Activated naive CD4-positive, alpha-beta T cell treated with anti-CD3 and anti-CD28 coated beads, Interleukin-2, amount 10 ng/mL, durations not matched to agents 7 days and 5 days (primary cell): ENCODE data around the gene HSD3B7.

Experiments
- CTCF ChIA-PET: fragments of 350-600 bp; sonication (Branson Sonifier 250); formaldehyde crosslinking; loops from one replicate; lab custom pipeline; 2021; ENCODE audit warnings: antibody characterized with exemption; lab: Charles Lee
- DNase-seq: peaks from one replicate; pipeline ENCODE4 v3.0.0-alpha.2; 2020
- H3K27ac Mint-ChIP-seq: one replicate; pipeline ENCODE4 v1.8.0; 2021; ENCODE audit warnings: mild to moderate bottlenecking, moderate library complexity, mixed read lengths
- H3K27me3 Mint-ChIP-seq: one replicate; pipeline ENCODE4 v1.8.0; 2021; ENCODE audit warnings: mild to moderate bottlenecking, mixed read lengths
- H3K36me3 Mint-ChIP-seq: one replicate; pipeline ENCODE4 v1.8.0; 2021; ENCODE audit warnings: mixed read lengths
- H3K4me1 Mint-ChIP-seq: one replicate; pipeline ENCODE4 v1.8.0; 2021; ENCODE audit warnings: mixed read lengths
- H3K4me3 Mint-ChIP-seq: one replicate; pipeline ENCODE4 v1.8.0; 2021; ENCODE audit warnings: mild to moderate bottlenecking, moderate library complexity, mixed read lengths
- H3K9me3 Mint-ChIP-seq: one replicate; pipeline ENCODE4 v1.8.0; 2021; ENCODE audit warnings: mixed read lengths

Gene HSD3B7

DNA sequence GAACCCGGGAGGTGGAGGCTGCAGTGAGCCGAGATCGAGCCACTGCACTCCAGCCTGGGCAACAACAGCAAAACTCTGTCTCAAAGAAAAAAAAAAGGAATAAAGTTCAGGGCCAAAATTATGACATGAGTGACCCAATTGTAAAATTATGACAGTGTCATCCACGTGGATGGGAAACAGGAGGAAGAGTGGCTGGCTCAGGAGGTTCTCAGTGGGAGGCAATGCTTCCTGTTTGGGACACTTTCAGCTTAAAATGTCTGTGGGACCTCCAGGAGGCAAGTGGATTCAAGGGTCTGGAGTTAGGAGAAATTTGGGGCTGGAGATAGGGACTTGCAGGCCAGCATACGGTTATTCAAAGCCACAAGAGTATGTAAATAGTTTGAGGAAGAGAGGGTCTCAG lies 40.3 kb downstream of the HSD3B7 start:
- DNase-seq: no peak
- Mint-ChIP-seq H3K27ac (no peak overlapping the region), H3K4me3 (no peak overlapping the region), H3K36me3 (no peaks in the 10 kb centered on the region), H3K9me3 (no peaks in the 10 kb centered on the region), H3K27me3 (peaks cover 6% of the 10 kb centered on the region), H3K4me1 (peaks cover 16% of the 10 kb centered on the region)
- CTCF ChIA-PET: no interaction called here

DNA sequence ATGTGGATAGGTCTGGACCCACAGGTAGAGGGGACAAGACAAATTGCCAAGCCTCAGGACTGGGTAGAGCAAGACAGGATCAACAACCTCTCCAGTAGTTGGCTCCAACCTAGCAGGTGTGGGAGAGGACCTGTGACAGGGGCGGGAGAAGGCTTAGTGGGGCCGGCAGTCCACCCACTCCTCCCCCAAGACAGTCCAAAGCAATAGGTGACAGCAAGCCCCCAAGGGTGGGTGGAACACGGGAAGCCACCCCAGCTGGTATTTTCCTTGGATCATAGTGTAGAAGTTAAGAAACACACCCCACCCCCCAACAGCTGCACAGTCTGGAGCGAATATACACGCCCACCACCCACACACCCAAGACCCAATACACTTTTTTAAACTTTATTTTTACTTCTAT lies 44.3 kb downstream of the HSD3B7 start:
- peaks cover 3% of the 10 kb centered on the region for H3K36me3 Mint-ChIP-seq
- H3K9me3 Mint-ChIP-seq: no peaks in the 10 kb centered on the region
- H3K4me3 Mint-ChIP-seq: no peak overlapping the region
- DNase-seq: no peak
- H3K4me1 Mint-ChIP-seq: peaks cover 14% of the 10 kb centered on the region
- H3K27me3 Mint-ChIP-seq: peaks cover 6% of the 10 kb centered on the region
- H3K27ac Mint-ChIP-seq: no peak overlapping the region
- CTCF ChIA-PET: no interaction called here

DNA sequence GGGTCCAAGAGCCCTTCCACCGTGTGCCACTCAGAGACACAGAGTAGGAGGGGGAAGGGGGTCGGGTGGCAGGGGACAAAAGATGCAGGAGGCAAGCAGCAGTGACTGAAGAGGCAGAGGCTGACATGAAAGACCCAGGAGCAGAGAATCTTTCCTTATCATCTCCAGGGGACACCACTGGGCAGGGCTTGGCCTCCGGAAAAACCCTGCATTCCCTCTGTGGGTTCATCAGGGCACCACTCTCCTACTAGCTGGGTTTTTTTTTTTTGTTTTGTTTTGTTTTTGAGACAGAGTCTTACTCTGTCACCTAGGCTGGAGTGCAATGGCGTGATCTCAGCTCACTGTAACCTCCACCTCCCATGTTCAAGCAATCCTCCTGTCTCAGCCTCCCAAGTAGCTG lies 46.3 kb downstream of the HSD3B7 start:
- Mint-ChIP-seq H3K4me3 (peak overlapping the region; percentile 7), H3K9me3 (no peaks in the 10 kb centered on the region), H3K27me3 (no peaks in the 10 kb centered on the region), H3K36me3 (peaks cover 8% of the 10 kb centered on the region), H3K4me1 (peaks cover 22% of the 10 kb centered on the region), H3K27ac (no peak overlapping the region)
- CTCF ChIA-PET: no interaction called here
- DNase-seq: no peak

- Mint-ChIP-seq H3K4me1 (peaks cover 23% of the 10 kb centered on the region), H3K4me3 (peak within 1 kb of the TSS; percentile 95), H3K27me3 (no peaks in the 10 kb centered on the region), H3K36me3 (peaks cover 14% of the 10 kb centered on the region), H3K9me3 (no peaks in the 10 kb centered on the region), H3K27ac (peak within 1 kb of the TSS; percentile 96)
- CTCF ChIA-PET: no interaction called here
- peak; percentile 99 for DNase-seq
Measured at GRCh38 chr16:31032736-31033708, 48.0 kb downstream of the HSD3B7 start, which contains the start of gene STX4. STX4 (plus strand) TSS chr16:31033558; CDS start chr16:31033806, 248 bp downstream.

DNA sequence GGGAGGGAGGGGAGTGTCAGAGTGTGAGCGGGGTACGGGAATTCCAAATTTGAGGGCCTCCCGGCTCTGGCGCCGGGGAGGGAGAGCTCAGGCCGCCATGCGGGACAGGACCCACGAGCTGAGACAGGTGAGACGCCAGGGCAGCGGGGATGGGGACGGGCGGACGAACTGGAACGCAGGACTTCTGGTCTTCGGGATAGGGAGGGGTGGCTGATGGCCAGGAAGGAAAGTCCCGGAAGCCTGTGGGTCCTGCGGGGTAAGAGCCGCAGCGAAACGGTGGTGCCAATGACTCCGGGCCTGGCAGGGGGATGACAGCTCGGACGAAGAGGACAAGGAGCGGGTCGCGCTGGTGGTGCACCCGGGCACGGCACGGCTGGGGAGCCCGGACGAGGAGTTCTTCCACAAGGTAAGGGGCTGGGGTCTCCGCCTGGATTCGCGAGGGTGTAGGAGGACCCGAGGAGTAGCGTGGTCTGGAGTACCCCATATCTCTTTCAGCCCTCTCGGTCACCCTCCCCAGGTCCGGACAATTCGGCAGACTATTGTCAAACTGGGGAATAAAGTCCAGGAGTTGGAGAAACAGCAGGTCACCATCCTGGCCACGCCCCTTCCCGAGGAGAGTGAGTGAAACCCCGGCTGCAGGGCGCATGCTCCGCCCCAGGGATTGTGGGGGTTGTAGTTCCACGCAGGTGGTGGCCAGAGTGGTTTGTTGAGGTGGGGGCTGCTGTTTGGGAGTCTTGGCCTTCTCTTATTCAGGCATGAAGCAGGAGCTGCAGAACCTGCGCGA lies 48.9 kb downstream of the HSD3B7 start:
- Mint-ChIP-seq H3K27me3 (no peaks in the 10 kb centered on the region), H3K4me3 (peak overlapping the region; percentile 95), H3K27ac (peak overlapping the region; percentile 96), H3K9me3 (no peaks in the 10 kb centered on the region), H3K4me1 (peaks cover 23% of the 10 kb centered on the region), H3K36me3 (peaks cover 19% of the 10 kb centered on the region)
- peak; percentile 94 for DNase-seq
- CTCF ChIA-PET: no interaction called here

- no peaks in the 10 kb centered on the region for H3K9me3 Mint-ChIP-seq
- CTCF ChIA-PET: no interaction called here
- H3K4me1 Mint-ChIP-seq: peaks cover 22% of the 10 kb centered on the region
- DNase-seq: no peak
- H3K27ac Mint-ChIP-seq: peak overlapping the region; percentile 64
- H3K36me3 Mint-ChIP-seq: peaks cover 26% of the 10 kb centered on the region
- H3K4me3 Mint-ChIP-seq: no peak overlapping the region
- H3K27me3 Mint-ChIP-seq: no peaks in the 10 kb centered on the region
Measured at GRCh38 chr16:31036691-31037090, 51.7 kb downstream of the HSD3B7 start.
